ENCODE measurements around the gene MX1.

DNA sequence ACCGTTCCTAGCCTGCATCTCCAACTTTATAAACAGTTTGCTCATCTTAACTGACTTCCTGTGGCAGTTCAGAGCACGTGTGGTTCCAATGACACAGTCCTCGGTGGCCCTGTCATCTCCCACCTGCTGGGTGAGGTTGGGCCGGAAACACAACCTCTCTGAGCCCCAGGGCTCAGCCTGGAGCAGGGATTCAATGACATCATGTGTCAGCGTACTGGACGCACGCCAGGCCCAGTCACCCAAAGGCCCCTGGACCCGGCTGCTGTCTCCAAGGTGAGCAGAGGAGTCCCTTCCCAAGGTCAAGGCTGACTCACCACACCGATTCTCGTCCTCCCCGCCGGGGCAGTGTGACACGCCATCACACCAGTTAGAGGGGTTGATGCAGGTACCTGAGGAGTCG, 62.0 kb downstream of the MX1 start:
- TF ChIP-seq CTCF (IDR thresholded peaks at IDR 0.05; ENCODE audit: low read depth, low read length, missing input control), result no peak
- TF ChIP-seq MAX (IDR thresholded peaks at IDR 0.05), result no peak
